Fibroblast of lung (primary cell): Measurements from ENCODE around the gene TMED3. TPM values are rescaled to one million over a fixed set of nuclear protein-coding genes. Genes with fewer than 3 reads are reported as not detected.

Source experiments
- DNase-seq, 2 donors: peaks; one replicate each; pipeline versions ENCODE4 v3.0.0 to v3.0.0-alpha.2; 2010; ENCODE audit warnings: low read depth in 2 of 2
- H2AFZ ChIP-seq: 2 replicates; pipeline ENCODE4 v1.5.1; 2012; ENCODE audit warnings: low read length, control low read depth, inconsistent platforms
- H3K27ac ChIP-seq: 2 replicates; pipeline ENCODE4 v1.5.1; 2011; ENCODE audit warnings: low read length, control low read depth; ENCODE audit not compliant: insufficient read depth
- H3K27me3 ChIP-seq: 2 replicates; pipeline ENCODE4 v1.5.1; 2011; ENCODE audit warnings: mild to moderate bottlenecking, low read length; ENCODE audit not compliant: control insufficient read depth, insufficient read depth
- H3K36me3 ChIP-seq: 2 replicates; pipeline ENCODE4 v1.5.1; 2011; ENCODE audit warnings: low read length; ENCODE audit not compliant: control insufficient read depth, insufficient read depth
- H3K4me1 ChIP-seq: 2 replicates; pipeline ENCODE4 v1.5.1; 2011; ENCODE audit warnings: low read length; ENCODE audit not compliant: control insufficient read depth, insufficient read depth; ENCODE audit errors: extremely low read depth
- H3K4me2 ChIP-seq: 2 replicates; pipeline ENCODE4 v1.5.1; 2011; ENCODE audit warnings: low read length, control low read depth; ENCODE audit not compliant: insufficient read depth; ENCODE audit errors: extremely low read depth
- H3K4me3 ChIP-seq, 4 experiments: fragments of 200-600 bp in 1 of 4; sonication (generic) in 1 of 4; replicated peaks in 1 of 4; 2 replicates each; pipeline ENCODE4 v1.5.1; 2011 to 2016; ENCODE audit warnings: low read length in 4 of 4, low read depth in 3 of 4, mild to moderate bottlenecking in 3 of 4, control low read depth in 2 of 4, inconsistent platforms in 1 of 4, mixed read lengths in 1 of 4; ENCODE audit not compliant: insufficient read depth in 1 of 4; ENCODE audit errors: control extremely low read depth in 1 of 4
- H3K79me2 ChIP-seq: 2 replicates; pipeline ENCODE4 v1.5.1; 2012; ENCODE audit warnings: mild to moderate bottlenecking, low read length, inconsistent platforms; ENCODE audit not compliant: control insufficient read depth, insufficient read depth
- H3K9ac ChIP-seq: 2 replicates; pipeline ENCODE4 v1.5.1; 2011; ENCODE audit warnings: mild to moderate bottlenecking, low read length, control low read depth; ENCODE audit not compliant: insufficient read depth
- H3K9me3 ChIP-seq: 2 replicates; pipeline ENCODE4 v1.5.1; 2012; ENCODE audit warnings: low read depth, low read length; ENCODE audit not compliant: control insufficient read depth, insufficient read depth
- H4K20me1 ChIP-seq: 2 replicates; pipeline ENCODE4 v1.5.1; 2011; ENCODE audit warnings: low read length; ENCODE audit not compliant: control insufficient read depth, insufficient read depth; ENCODE audit errors: extremely low read depth
- CTCF ChIP-seq, 2 donors: IDR thresholded peaks in 1 of 2; conservative IDR thresholded peaks in 1 of 2; 1 replicate in 1 of 2; 2 replicates in 1 of 2; pipeline ENCODE4 v1.5.1; 2011 to 2012; ENCODE audit warnings: low read length in 2 of 2, control low read depth in 1 of 2, inconsistent platforms in 1 of 2, low read depth in 1 of 2, mild to moderate bottlenecking in 1 of 2
- EZH2 ChIP-seq: IDR thresholded peaks from 2 replicates; pipeline ENCODE4 v1.5.1; 2012; ENCODE audit warnings: low read length, control low read depth, mild to moderate bottlenecking; ENCODE audit errors: missing control alignments
- polyA plus RNA-seq, 2 donors: library from polyadenylated mRNA; depleted of rRNA in 1 of 2; stranded (reverse) in 1 of 2; unstranded in 1 of 2; fragments of >200 nt; gene quantifications; 2 replicates each; pipeline ENCODE4 v1.2.1, GENCODE V29; 2011 to 2012; ENCODE audit warnings: missing spikeins in 1 of 2
- total RNA-seq: library from RNA; depleted of rRNA; stranded (reverse); fragments of >200 nt; gene quantifications from 2 replicates; pipeline ENCODE4 v1.2.1, GENCODE V29; 2014

Gene TMED3
- total and polyA plus RNA-seq, 2 donors (not counting 1 experiment from before 2014, with no cell fraction given): 118 to 143 TPM

- H3K4me1 ChIP-seq: no peaks in the 10 kb centered on the region
- H3K27me3 ChIP-seq: no peaks in the 10 kb centered on the region
- TF ChIP-seq EZH2: no peak
- TF ChIP-seq CTCF (conservative IDR thresholded peaks at IDR 0.05 in 1 of 2, IDR thresholded peaks at IDR 0.05 in 1 of 2; ENCODE audit: low read depth in 1 of 2, low read length in 2 of 2): no peak
- DNase-seq: no peak
- no peak overlapping the region for H3K4me2 ChIP-seq
- no peaks in the 10 kb centered on the region for H3K36me3 ChIP-seq
- no peaks in the 10 kb centered on the region for H3K79me2 ChIP-seq
- no peak overlapping the region for H2AFZ ChIP-seq
- H3K9me3 ChIP-seq: no peaks in the 10 kb centered on the region
- H3K27ac ChIP-seq: no peak overlapping the region
- H4K20me1 ChIP-seq: no peaks in the 10 kb centered on the region
- H3K9ac ChIP-seq: no peak overlapping the region
- H3K4me3 ChIP-seq: no peak overlapping the region
Measured at GRCh38 chr15:79296583-79296982, 14.3 kb upstream of the TMED3 start.

GRCh38 chr15:79299126-79299840 is 11.6 kb upstream of the TMED3 start:
- no peaks in the 10 kb centered on the region for H3K79me2 ChIP-seq
- H2AFZ ChIP-seq: no peak overlapping the region
- no peaks in the 10 kb centered on the region for H4K20me1 ChIP-seq
- no peaks in the 10 kb centered on the region for H3K9me3 ChIP-seq
- H3K4me2 ChIP-seq: no peak overlapping the region
- H3K4me3 ChIP-seq: no peak overlapping the region
- no peak for DNase-seq
- no peak for TF ChIP-seq CTCF (conservative IDR thresholded peaks at IDR 0.05 in 1 of 2, IDR thresholded peaks at IDR 0.05 in 1 of 2; ENCODE audit: low read depth in 1 of 2, low read length in 2 of 2)
- no peak for TF ChIP-seq EZH2
- no peaks in the 10 kb centered on the region for H3K36me3 ChIP-seq
- H3K27me3 ChIP-seq: no peaks in the 10 kb centered on the region
- H3K4me1 ChIP-seq: no peaks in the 10 kb centered on the region
- H3K9ac ChIP-seq: no peak overlapping the region
- H3K27ac ChIP-seq: no peak overlapping the region

- Histone ChIP-seq H3K79me2 (no peaks in the 10 kb centered on the region), H3K27ac (no peak overlapping the region), H3K27me3 (no peaks in the 10 kb centered on the region), H3K4me1 (no peaks in the 10 kb centered on the region), H3K9ac (no peak overlapping the region), H3K9me3 (no peaks in the 10 kb centered on the region), H3K4me2 (no peak overlapping the region), H3K4me3 (no peak overlapping the region), H2AFZ (no peak overlapping the region), H3K36me3 (no peaks in the 10 kb centered on the region), H4K20me1 (no peaks in the 10 kb centered on the region)
- no peak for TF ChIP-seq CTCF (conservative IDR thresholded peaks at IDR 0.05 in 1 of 2, IDR thresholded peaks at IDR 0.05 in 1 of 2; ENCODE audit: low read depth in 1 of 2, low read length in 2 of 2)
- TF ChIP-seq EZH2: no peak
- no peak for DNase-seq
Measured at GRCh38 chr15:79299841-79300235, 11.1 kb upstream of the TMED3 start.
